Thyroid gland (tissue), 4 donors: Measurements from ENCODE around the gene RWDD4.

Experiments used
- POLR2A ChIP-seq, 2 donors: fragments of 450-650 bp; IDR thresholded peaks; one replicate each; pipeline ENCODE4 v1.6.1; 2017; ENCODE audit warnings: antibody characterized with exemption in 2 of 2, mild to moderate bottlenecking in 2 of 2, moderate library complexity in 1 of 2
- TF ChIP-seq, protein P1 (sequence below), 6 experiments: fragments of 200-600 bp in 3 of 6; fragments of 450-650 bp in 3 of 6; sonication (generic) in 3 of 6; IDR thresholded peaks; one replicate each; pipeline ENCODE4 v1.5.1; 2016 to 2019; ENCODE audit warnings: antibody characterized with exemption in 6 of 6, mild to moderate bottlenecking in 2 of 6, inconsistent platforms in 1 of 6, moderate library complexity in 1 of 6

DNA sequence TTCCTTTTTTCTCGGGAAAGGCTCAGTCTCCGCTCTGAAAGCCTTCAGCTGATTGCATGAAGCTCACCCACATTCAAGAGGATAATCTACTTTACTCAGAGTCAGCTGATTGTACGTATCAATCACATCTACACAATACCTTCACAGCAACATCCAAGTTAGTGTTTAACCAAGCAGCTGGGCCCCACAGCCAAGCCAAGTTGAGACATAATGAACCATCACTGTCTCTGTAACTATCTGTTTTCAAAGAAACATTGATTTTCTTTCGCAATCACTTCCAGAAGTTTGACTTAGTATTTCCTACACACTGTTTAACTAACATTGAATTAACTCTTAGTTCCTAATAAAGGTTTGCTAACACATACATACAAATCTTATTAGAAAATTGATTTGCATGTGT is 40.3 kb downstream of the RWDD4 start:
- TF ChIP-seq, protein P1, sequence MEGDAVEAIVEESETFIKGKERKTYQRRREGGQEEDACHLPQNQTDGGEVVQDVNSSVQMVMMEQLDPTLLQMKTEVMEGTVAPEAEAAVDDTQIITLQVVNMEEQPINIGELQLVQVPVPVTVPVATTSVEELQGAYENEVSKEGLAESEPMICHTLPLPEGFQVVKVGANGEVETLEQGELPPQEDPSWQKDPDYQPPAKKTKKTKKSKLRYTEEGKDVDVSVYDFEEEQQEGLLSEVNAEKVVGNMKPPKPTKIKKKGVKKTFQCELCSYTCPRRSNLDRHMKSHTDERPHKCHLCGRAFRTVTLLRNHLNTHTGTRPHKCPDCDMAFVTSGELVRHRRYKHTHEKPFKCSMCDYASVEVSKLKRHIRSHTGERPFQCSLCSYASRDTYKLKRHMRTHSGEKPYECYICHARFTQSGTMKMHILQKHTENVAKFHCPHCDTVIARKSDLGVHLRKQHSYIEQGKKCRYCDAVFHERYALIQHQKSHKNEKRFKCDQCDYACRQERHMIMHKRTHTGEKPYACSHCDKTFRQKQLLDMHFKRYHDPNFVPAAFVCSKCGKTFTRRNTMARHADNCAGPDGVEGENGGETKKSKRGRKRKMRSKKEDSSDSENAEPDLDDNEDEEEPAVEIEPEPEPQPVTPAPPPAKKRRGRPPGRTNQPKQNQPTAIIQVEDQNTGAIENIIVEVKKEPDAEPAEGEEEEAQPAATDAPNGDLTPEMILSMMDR (IDR thresholded peaks at IDR 0.05) = no peak
- TF ChIP-seq POLR2A (IDR thresholded peaks at IDR 0.05) = no peak
